ENCODE measurements around the gene PLPP4.
"Not testable (repeated sequence)": the region's sequence is repeated elsewhere in the genome, so short reads cannot be mapped to it uniquely, and the experiment has no call there.

The PLPP4 gene

GRCh38 chr10:120492346-120492745, 35.3 kb downstream of the PLPP4 start:
- no peak for DNase-seq

- DNase-seq, result no peak
Observed at GRCh38 chr10:120493411-120494312, 36.6 kb downstream of the PLPP4 start.

GRCh38 chr10:120494313-120494710, 37.3 kb downstream of the PLPP4 start:
- no peak for DNase-seq

GRCh38 chr10:120495226-120496009, 38.4 kb downstream of the PLPP4 start:
- DNase-seq, result no peak

- no peak for DNase-seq
Observed at GRCh38 chr10:120499883-120500282, 42.9 kb downstream of the PLPP4 start.

- DNase-seq, result no peak
Observed at GRCh38 chr10:120503689-120504088, 46.7 kb downstream of the PLPP4 start.

GRCh38 chr10:120504227-120504626, 47.2 kb downstream of the PLPP4 start:
- DNase-seq, result not testable (repeated sequence)

GRCh38 chr10:120505056-120505455, 48.0 kb downstream of the PLPP4 start:
- no peak for DNase-seq

- DNase-seq, result no peak
Observed at GRCh38 chr10:120505866-120506265, 48.8 kb downstream of the PLPP4 start.

GRCh38 chr10:120506674-120507073, 49.6 kb downstream of the PLPP4 start:
- DNase-seq, result no peak

- DNase-seq, result no peak
Observed at GRCh38 chr10:120507175-120507574, 50.1 kb downstream of the PLPP4 start.

- DNase-seq, result no peak
Observed at GRCh38 chr10:120507651-120508050, 50.6 kb downstream of the PLPP4 start.

GRCh38 chr10:120508393-120508792, 51.4 kb downstream of the PLPP4 start:
- DNase-seq, result no peak

- no peak for DNase-seq
Observed at GRCh38 chr10:120508966-120509365, 51.9 kb downstream of the PLPP4 start.

- no peak for DNase-seq
Observed at GRCh38 chr10:120511165-120511564, 54.1 kb downstream of the PLPP4 start.

GRCh38 chr10:120513307-120513796, 56.3 kb downstream of the PLPP4 start:
- DNase-seq, result no peak

- no peak for DNase-seq
Observed at GRCh38 chr10:120514035-120514620, 57.1 kb downstream of the PLPP4 start.

GRCh38 chr10:120514959-120515358, 57.9 kb downstream of the PLPP4 start:
- DNase-seq, result no peak

GRCh38 chr10:120515741-120516140, 58.7 kb downstream of the PLPP4 start:
- DNase-seq, result no peak

GRCh38 chr10:120516426-120516825, 59.4 kb downstream of the PLPP4 start:
- DNase-seq, result no peak

GRCh38 chr10:120517196-120517595, 60.2 kb downstream of the PLPP4 start:
- no peak for DNase-seq

GRCh38 chr10:120517881-120518484, 61.0 kb downstream of the PLPP4 start:
- no peak for DNase-seq

- DNase-seq, result no peak
Observed at GRCh38 chr10:120521880-120522279, 64.9 kb downstream of the PLPP4 start.

Measured in activated CD8-positive, alpha-beta memory T cell treated with anti-CD3 and anti-CD28 coated beads, Interleukin-2, amount 50 U/mL, for 48 hours (primary cell).